Measurements from ENCODE around the gene FZD2.

DNA sequence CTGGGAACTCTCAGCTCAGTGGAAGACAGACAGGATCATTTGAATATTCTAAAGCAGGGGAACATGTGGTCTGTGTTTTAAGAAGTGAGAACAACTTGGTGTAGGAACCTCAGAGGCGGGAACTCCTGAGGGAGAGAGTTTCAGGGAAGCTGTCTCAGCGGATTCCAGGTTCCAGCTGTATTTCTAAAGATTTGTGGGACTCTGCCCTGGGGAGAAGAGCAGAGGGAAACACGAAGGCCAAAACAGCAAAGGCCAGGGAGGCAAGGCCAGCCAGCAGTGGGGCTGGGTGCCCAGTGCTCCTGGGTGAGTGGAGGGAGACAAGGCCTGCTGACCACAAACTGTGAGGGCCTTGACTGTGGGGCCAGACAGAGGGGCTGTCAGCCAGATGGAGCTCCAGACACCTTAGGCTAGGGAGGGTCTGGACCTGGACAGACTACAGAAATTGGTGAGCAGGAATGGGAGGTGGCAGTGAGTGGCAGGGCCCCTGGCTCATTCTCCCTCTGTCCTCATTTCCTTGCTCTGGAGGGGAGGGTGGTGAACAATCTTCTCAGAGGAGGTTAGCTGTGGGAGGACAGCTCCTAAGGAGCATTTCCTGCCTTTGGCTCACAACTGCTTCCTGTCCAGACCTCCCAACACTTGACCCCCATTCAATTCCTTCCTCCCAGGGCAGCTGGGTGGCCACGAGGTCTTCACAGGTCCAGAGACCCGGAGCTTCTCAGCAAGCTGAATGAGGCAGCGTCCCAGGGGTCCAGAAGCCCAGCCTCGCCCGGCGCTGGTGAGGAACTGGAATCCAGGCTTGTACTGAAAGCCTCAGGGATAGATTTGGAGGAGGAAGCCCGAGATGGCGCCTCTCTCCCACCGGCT, 21.0 kb upstream of the FZD2 start:
- TF ChIP-seq CTCF (conservative IDR thresholded peaks at IDR 0.05 in 1 of 2, IDR thresholded peaks at IDR 0.05 in 1 of 2; ENCODE audit: extremely low read depth in 1 of 2, insufficient read depth in 1 of 2, low read depth in 1 of 2, low read length in 2 of 2): no peak
- TF ChIP-seq EZH2 (IDR thresholded peaks at IDR 0.05; ENCODE audit: borderline replicate concordance, low read length): no peak

Data from mammary epithelial cell (primary cell).